SK-N-SH (cell line): Measurements from ENCODE around the gene PIP4K2C. TPM values are rescaled to one million over a fixed set of nuclear protein-coding genes. Genes with fewer than 3 reads are reported as not detected.

ENCODE experiments used
- CTCF ChIA-PET: fragments of 300-600, 350-600 bp; formaldehyde crosslinking; extraction: SDS; loops from one replicate; lab custom pipeline; 2021; lab: Yijun Ruan, JAX
- POLR2A ChIA-PET: fragments of 350-600 bp; sonication (Branson Sonifier 250); formaldehyde crosslinking; extraction: SDS; loops from one replicate; lab custom pipeline; 2020; ENCODE audit warnings: antibody characterized with exemption, inconsistent platforms; lab: Yijun Ruan, JAX
- DNase-seq: peaks from one replicate; pipeline ENCODE4 v3.0.0; 2012
- H2AFZ ChIP-seq: fragments of 200-600 bp; sonication (generic); 2 replicates; pipeline ENCODE4 v1.8.1; 2016; ENCODE audit warnings: antibody characterized with exemption, mild to moderate bottlenecking, low read depth
- H3F3A ChIP-seq: fragments of 200-600 bp; sonication (generic); replicated peaks from 2 replicates; pipeline ENCODE3; 2016; ENCODE audit warnings: antibody characterized with exemption, mild to moderate bottlenecking; ENCODE audit not compliant: insufficient read depth
- H3K27ac ChIP-seq, 2 experiments: fragments of 200-500 bp in 1 of 2; fragments of 200-600 bp in 1 of 2; sonication (Bioruptor generic) in 1 of 2; sonication (generic), shearing (Covaris generic) in 1 of 2; 2 replicates each; pipeline versions ENCODE4 v1.5.1 to v1.6.1; 2014 to 2016; ENCODE audit warnings: low read depth in 2 of 2, inconsistent platforms in 1 of 2, low read length in 1 of 2, mild to moderate bottlenecking in 1 of 2, mixed read lengths in 1 of 2
- H3K27me3 ChIP-seq: fragments of 200-600 bp; sonication (generic), shearing (Covaris generic); 2 replicates; pipeline ENCODE4 v1.6.1; 2016; ENCODE audit warnings: mixed run types; ENCODE audit not compliant: insufficient read depth
- H3K36me3 ChIP-seq, 2 experiments: fragments of 200-500 bp in 1 of 2; fragments of 200-600 bp in 1 of 2; sonication (Bioruptor generic) in 1 of 2; sonication (generic) in 1 of 2; replicated peaks in 1 of 2; 2 replicates each; pipeline versions ENCODE3 to v1.5.1; 2014 to 2016; ENCODE audit warnings: low read length in 1 of 2, mild to moderate bottlenecking in 1 of 2; ENCODE audit not compliant: insufficient read depth in 2 of 2, control insufficient read depth in 1 of 2
- H3K4me1 ChIP-seq, 2 experiments: fragments of 200-500 bp in 1 of 2; fragments of 200-600 bp in 1 of 2; sonication (Bioruptor generic) in 1 of 2; sonication (generic), shearing (Covaris generic) in 1 of 2; 2 replicates each; pipeline versions ENCODE4 v1.5.1 to v1.6.1; 2014 to 2016; ENCODE audit warnings: low read depth in 1 of 2, low read length in 1 of 2, mixed run types in 1 of 2; ENCODE audit not compliant: insufficient read depth in 2 of 2, control insufficient read depth in 1 of 2
- H3K4me2 ChIP-seq: fragments of 200-600 bp; sonication (generic), shearing (Covaris generic); 2 replicates; pipeline ENCODE4 v1.6.1; 2017; ENCODE audit warnings: mixed run types
- H3K4me3 ChIP-seq, 2 experiments: fragments of 200-500 bp in 1 of 2; fragments of 200-600 bp in 1 of 2; sonication (Bioruptor generic) in 1 of 2; sonication (generic), shearing (Covaris generic) in 1 of 2; 2 replicates each; pipeline versions ENCODE4 v1.5.1 to v1.8.1; 2014 to 2016; ENCODE audit warnings: low read depth in 2 of 2, inconsistent platforms in 1 of 2, low read length in 1 of 2, mild to moderate bottlenecking in 1 of 2, mixed read lengths in 1 of 2, moderate library complexity in 1 of 2
- H3K79me2 ChIP-seq: fragments of 200-600 bp; sonication (generic); 2 replicates; pipeline ENCODE4 v1.8.1; 2017; ENCODE audit warnings: mild to moderate bottlenecking; ENCODE audit not compliant: insufficient read depth
- H3K9ac ChIP-seq: fragments of 200-600 bp; sonication (generic); 2 replicates; pipeline ENCODE4 v1.6.1; 2017; ENCODE audit warnings: mixed run types
- H3K9me2 ChIP-seq: fragments of 200-600 bp; sonication (generic); 2 replicates; pipeline ENCODE4 v1.6.1; 2017; ENCODE audit warnings: mixed run types
- H3K9me3 ChIP-seq: fragments of 200-600 bp; sonication (generic); 2 replicates; pipeline ENCODE4 v1.6.1; 2017; ENCODE audit warnings: mixed run types, mild to moderate bottlenecking, moderate library complexity
- H4K20me1 ChIP-seq: fragments of 200-600 bp; sonication (generic); 2 replicates; pipeline ENCODE4 v1.6.1; 2017; ENCODE audit warnings: mild to moderate bottlenecking, mixed run types; ENCODE audit not compliant: insufficient read depth
- EZH2phosphoT487 ChIP-seq: fragments of 200-600 bp; sonication (generic); IDR thresholded peaks from 2 replicates; pipeline ENCODE4 v1.6.1; 2017; ENCODE audit warnings: low read depth, mixed run types, mild to moderate bottlenecking, antibody characterized with exemption, moderate library complexity, borderline replicate concordance
- FOXJ3 ChIP-seq: sonication (generic); formaldehyde crosslinking; IDR thresholded peaks from 2 replicates; pipeline ENCODE4 v1.5.1; 2020; ENCODE audit warnings: mild to moderate bottlenecking, missing genetic modification reagents
- FOXM1 ChIP-seq: IDR thresholded peaks from 2 replicates; pipeline ENCODE4 v1.4.0; 2012; ENCODE audit warnings: low read depth, mild to moderate bottlenecking
- MEF2A ChIP-seq: IDR thresholded peaks from 2 replicates; pipeline ENCODE4 v1.4.0; 2012; ENCODE audit warnings: low read depth, borderline replicate concordance
- MXI1 ChIP-seq: IDR thresholded peaks from 2 replicates; pipeline ENCODE4 v1.6.1; 2012; ENCODE audit warnings: mild to moderate bottlenecking, low read depth, low read length, improper control_type of control experiment
- NFIC ChIP-seq: IDR thresholded peaks from 2 replicates; pipeline ENCODE4 v1.4.0; 2012; ENCODE audit warnings: borderline replicate concordance
- NRF1 ChIP-seq: IDR thresholded peaks from 2 replicates; pipeline ENCODE4 v1.6.1; 2012; ENCODE audit warnings: low read depth, mild to moderate bottlenecking, low read length
- POLR2AphosphoS5 ChIP-seq: IDR thresholded peaks from 2 replicates; pipeline ENCODE4 v1.6.1; 2012; ENCODE audit warnings: low read depth, low read length
- RAD21 ChIP-seq: IDR thresholded peaks from 2 replicates; pipeline ENCODE4 v1.6.1; 2012; ENCODE audit warnings: mild to moderate bottlenecking, low read length
- RCOR1 ChIP-seq: fragments of 150-350 bp; IDR thresholded peaks from 2 replicates; pipeline ENCODE4 v1.6.1; 2017; ENCODE audit warnings: antibody characterized with exemption, low read length
- SMC3 ChIP-seq: IDR thresholded peaks from 2 replicates; pipeline ENCODE4 v1.6.1; 2012; ENCODE audit warnings: low read depth, low read length, improper control_type of control experiment
- TCF12 ChIP-seq: IDR thresholded peaks from 2 replicates; pipeline ENCODE4 v1.4.0; 2012
- TEAD4 ChIP-seq: IDR thresholded peaks from 2 replicates; pipeline ENCODE4 v1.4.0; 2012; ENCODE audit warnings: mild to moderate bottlenecking, borderline replicate concordance; ENCODE audit not compliant: insufficient read depth
- WGBS: methylation state at CpG from one replicate; pipeline ENCODE4 v1.1.6; 2017; ENCODE audit warnings: low lambda C conversion rate; 5-methylcytosine and 5-hydroxymethylcytosine counted together
- polyA plus RNA-seq, 3 experiments: library from polyadenylated mRNA; depleted of rRNA; stranded (reverse); fragments of >200 nt; gene quantifications; 2 replicates each; pipeline ENCODE4 v1.2.3, GENCODE V29; 2012
- TF ChIP-seq, protein P1 (sequence below): IDR thresholded peaks from 2 replicates; pipeline ENCODE4 v1.6.1; 2012; ENCODE audit warnings: mild to moderate bottlenecking, low read depth, low read length, moderate library complexity
- TF ChIP-seq, protein P2 (sequence below): fragments of 200-600 bp; sonication (generic); IDR thresholded peaks from 2 replicates; pipeline ENCODE4 v1.6.1; 2017; ENCODE audit warnings: antibody characterized with exemption, mild to moderate bottlenecking, moderate library complexity
- TF ChIP-seq, protein P3 (sequence below): IDR thresholded peaks from 2 replicates; pipeline ENCODE4; 2012

PIP4K2C gene
- polyA plus RNA-seq, 1 of the 3 experiments (the other 2 are of a cell fraction) = 34.2 TPM

DNA sequence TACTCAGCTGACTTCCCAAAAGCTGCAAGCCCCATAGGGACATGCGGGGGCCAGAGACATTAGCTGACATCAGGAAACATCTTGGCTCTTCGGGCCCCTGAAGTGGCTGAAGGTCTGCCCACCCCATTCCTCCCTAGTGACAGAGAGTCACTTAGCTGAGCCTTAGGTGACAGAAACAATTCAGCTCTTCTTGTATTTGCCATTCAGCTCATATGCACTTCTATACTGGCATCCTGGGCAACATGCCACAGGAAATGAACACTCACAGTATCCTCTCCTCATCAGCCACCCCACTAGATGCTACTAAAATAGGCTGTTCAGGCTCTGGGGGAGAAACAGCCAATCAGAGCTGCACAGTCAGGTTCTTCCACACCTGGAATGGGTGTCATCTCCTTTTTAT, 47.4 kb upstream of the PIP4K2C start:
- no peak overlapping the region for H2AFZ ChIP-seq
- H3K36me3 ChIP-seq = peaks cover 28 to 37% of the 10 kb centered on the region in 2 experiments
- no peaks in the 10 kb centered on the region for H3K9me2 ChIP-seq
- CTCF ChIA-PET = interaction anchor here (1.1 to 1.2 kb wide), 2 partner anchors 13 to 82 kb away, joined by 3 read pairs; no protein-coding TSS in a partner anchor
- no peak overlapping the region for H3K4me3 ChIP-seq
- no peak overlapping the region for H3K9ac ChIP-seq
- H3K9me3 ChIP-seq = no peaks in the 10 kb centered on the region
- DNase-seq = no peak
- peaks cover 12 to 16% of the 10 kb centered on the region in 2 experiments; a peak in 3 of 4 replicates for H3K4me1 ChIP-seq
- POLR2A ChIA-PET = interaction anchor here (0.6 to 1.2 kb wide), 2 partner anchors 9 to 11 kb away, joined by 3 to 5 read pairs; no protein-coding TSS in a partner anchor
- H4K20me1 ChIP-seq = peaks cover 22% of the 10 kb centered on the region
- H3K27ac ChIP-seq = no peak overlapping the region
- H3K4me2 ChIP-seq = 0 out of 2 replicates have a peak overlapping the region, but pooled peaks have one; percentile 2
- whole genome bisulfite sequencing = 100% methylated on average over 2 of the region's 2 CpGs
- H3K79me2 ChIP-seq = peaks cover 78% of the 10 kb centered on the region
- no peaks in the 10 kb centered on the region for H3K27me3 ChIP-seq
- no peak for TF ChIP-seq MEF2A
- no peak for TF ChIP-seq TEAD4
- TF ChIP-seq, protein P1, sequence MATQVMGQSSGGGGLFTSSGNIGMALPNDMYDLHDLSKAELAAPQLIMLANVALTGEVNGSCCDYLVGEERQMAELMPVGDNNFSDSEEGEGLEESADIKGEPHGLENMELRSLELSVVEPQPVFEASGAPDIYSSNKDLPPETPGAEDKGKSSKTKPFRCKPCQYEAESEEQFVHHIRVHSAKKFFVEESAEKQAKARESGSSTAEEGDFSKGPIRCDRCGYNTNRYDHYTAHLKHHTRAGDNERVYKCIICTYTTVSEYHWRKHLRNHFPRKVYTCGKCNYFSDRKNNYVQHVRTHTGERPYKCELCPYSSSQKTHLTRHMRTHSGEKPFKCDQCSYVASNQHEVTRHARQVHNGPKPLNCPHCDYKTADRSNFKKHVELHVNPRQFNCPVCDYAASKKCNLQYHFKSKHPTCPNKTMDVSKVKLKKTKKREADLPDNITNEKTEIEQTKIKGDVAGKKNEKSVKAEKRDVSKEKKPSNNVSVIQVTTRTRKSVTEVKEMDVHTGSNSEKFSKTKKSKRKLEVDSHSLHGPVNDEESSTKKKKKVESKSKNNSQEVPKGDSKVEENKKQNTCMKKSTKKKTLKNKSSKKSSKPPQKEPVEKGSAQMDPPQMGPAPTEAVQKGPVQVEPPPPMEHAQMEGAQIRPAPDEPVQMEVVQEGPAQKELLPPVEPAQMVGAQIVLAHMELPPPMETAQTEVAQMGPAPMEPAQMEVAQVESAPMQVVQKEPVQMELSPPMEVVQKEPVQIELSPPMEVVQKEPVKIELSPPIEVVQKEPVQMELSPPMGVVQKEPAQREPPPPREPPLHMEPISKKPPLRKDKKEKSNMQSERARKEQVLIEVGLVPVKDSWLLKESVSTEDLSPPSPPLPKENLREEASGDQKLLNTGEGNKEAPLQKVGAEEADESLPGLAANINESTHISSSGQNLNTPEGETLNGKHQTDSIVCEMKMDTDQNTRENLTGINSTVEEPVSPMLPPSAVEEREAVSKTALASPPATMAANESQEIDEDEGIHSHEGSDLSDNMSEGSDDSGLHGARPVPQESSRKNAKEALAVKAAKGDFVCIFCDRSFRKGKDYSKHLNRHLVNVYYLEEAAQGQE = no peak
- no peak for TF ChIP-seq SMC3
- TF ChIP-seq FOXM1 = no peak
- TF ChIP-seq, protein P2, sequence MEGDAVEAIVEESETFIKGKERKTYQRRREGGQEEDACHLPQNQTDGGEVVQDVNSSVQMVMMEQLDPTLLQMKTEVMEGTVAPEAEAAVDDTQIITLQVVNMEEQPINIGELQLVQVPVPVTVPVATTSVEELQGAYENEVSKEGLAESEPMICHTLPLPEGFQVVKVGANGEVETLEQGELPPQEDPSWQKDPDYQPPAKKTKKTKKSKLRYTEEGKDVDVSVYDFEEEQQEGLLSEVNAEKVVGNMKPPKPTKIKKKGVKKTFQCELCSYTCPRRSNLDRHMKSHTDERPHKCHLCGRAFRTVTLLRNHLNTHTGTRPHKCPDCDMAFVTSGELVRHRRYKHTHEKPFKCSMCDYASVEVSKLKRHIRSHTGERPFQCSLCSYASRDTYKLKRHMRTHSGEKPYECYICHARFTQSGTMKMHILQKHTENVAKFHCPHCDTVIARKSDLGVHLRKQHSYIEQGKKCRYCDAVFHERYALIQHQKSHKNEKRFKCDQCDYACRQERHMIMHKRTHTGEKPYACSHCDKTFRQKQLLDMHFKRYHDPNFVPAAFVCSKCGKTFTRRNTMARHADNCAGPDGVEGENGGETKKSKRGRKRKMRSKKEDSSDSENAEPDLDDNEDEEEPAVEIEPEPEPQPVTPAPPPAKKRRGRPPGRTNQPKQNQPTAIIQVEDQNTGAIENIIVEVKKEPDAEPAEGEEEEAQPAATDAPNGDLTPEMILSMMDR = no peak
- no peak for TF ChIP-seq RCOR1
- TF ChIP-seq, protein P3, sequence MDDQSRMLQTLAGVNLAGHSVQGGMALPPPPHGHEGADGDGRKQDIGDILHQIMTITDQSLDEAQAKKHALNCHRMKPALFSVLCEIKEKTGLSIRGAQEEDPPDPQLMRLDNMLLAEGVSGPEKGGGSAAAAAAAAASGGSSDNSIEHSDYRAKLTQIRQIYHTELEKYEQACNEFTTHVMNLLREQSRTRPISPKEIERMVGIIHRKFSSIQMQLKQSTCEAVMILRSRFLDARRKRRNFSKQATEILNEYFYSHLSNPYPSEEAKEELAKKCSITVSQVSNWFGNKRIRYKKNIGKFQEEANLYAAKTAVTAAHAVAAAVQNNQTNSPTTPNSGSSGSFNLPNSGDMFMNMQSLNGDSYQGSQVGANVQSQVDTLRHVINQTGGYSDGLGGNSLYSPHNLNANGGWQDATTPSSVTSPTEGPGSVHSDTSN = no peak
- TF ChIP-seq EZH2phosphoT487 = no peak
- no peak for TF ChIP-seq NFIC
- no peak for TF ChIP-seq FOXJ3 (CRISPR knock-in tag)
- TF ChIP-seq RAD21 = no peak
- TF ChIP-seq TCF12 = no peak
- no peak for TF ChIP-seq NRF1
- TF ChIP-seq MXI1 = no peak
- TF ChIP-seq POLR2AphosphoS5 = no peak
- peaks cover 30% of the 10 kb centered on the region for H3F3A ChIP-seq
